ENCODE data around the gene UFC1.

- no peak; the same call in 1 of the 2 replicates for TF ChIP-seq CTCF (IDR thresholded peaks at IDR 0.05)
- no peak for TF ChIP-seq REST (IDR thresholded peaks at IDR 0.05; ENCODE audit: insufficient read depth in 1 of 2, low read depth in 2 of 2, low read length in 1 of 2)
- no peak for TF ChIP-seq POLR2AphosphoS5 (IDR thresholded peaks at IDR 0.05; ENCODE audit: low read depth, low read length)
Observed at GRCh38 chr1:161139766-161140165, 14.0 kb upstream of the UFC1 start.
